Right hindlimb (tissue), 1 donor: Measurements from ENCODE around the gene LMTK2.

ENCODE experiments used
- DNase-seq: peaks from one replicate; pipeline ENCODE4 v3.0.0-alpha.2; 2018

LMTK2 gene

GRCh38 chr7:98240961-98241673 is 134.5 kb downstream of the LMTK2 start:
- no peak for DNase-seq

- no peak for DNase-seq
These were observed 135.1 kb downstream of the LMTK2 start for GRCh38 chr7:98241674-98242241.

DNA sequence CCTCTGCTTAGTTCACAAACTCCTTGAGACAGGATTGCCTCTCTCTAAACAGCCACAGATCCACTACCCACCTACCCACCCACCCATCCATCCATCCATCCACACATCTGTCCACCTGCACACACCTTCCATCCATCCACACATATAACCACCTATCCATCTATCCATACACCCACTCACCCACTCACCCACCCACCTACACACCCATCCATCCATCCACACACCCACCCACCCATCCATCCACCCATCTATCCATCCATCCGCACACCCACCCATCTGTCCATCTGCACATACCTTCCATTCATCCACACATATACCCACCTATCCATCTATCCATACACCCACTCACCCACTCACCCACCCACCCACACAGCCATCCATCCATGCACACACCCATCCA is 135.7 kb downstream of the LMTK2 start:
- no peak for DNase-seq

- DNase-seq, result no peak
These were observed 136.3 kb downstream of the LMTK2 start for GRCh38 chr7:98242934-98243333.

DNA sequence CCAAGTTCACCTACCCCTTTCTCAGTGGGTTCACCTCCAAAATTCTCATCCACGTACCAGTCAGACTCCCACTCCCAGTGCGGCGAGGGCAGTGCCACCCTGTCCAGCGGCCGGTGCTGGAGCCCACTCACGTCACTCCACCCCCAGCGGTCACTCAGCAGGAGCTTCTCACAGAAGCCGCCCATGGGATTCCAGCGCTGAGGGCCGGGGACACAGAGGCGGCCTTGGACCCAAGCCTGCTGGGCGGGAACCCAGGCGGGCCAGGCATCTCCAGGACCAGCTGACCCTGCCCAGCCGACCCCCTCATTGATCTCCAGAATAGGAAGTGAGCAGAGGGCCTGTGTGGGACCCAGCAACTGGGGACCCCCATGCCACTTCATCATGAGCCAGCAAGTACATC is 138.2 kb downstream of the LMTK2 start:
- DNase-seq, result no peak

DNA sequence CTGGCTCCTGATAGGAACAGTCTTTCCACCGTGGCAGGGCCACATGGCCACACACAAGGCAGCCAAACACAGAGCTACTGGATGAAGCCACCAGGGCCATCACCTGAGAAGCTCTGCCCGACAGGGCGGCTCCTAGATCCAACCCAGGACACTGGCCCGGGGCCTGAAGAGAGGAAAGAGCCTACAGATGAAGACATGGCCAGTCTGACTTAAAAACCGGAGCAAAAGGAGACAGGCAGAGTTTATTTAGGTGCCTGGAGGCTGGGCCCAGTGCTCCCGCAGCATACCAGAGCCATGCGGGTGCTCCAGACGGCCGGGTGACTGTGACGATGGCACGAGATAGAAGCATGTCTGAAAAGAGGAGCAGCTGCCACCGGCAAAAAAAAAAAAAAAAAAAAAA is 141.5 kb downstream of the LMTK2 start:
- DNase-seq, result no peak

- no peak for DNase-seq
These were observed 142.4 kb downstream of the LMTK2 start for GRCh38 chr7:98249106-98249505.

DNA sequence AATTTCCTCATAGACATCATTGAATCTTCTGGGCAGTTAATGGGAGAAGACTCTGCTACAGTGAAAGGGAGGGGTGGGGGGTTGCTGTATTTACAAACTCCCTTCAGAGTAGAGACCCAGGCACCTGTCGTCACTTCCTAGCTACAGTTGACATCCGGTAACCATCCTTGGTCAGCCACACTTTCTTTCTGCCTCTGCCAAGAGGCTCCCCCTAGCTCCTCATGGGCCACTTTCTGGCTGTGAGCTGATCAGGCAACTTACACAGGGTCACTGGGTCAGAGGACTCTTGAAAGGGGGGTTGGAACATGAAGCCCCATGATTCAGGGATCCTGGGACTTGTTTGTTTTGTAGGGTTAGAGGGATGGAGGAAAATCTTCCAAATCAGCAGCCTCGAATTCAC is 144.1 kb downstream of the LMTK2 start:
- DNase-seq, result no peak

DNA sequence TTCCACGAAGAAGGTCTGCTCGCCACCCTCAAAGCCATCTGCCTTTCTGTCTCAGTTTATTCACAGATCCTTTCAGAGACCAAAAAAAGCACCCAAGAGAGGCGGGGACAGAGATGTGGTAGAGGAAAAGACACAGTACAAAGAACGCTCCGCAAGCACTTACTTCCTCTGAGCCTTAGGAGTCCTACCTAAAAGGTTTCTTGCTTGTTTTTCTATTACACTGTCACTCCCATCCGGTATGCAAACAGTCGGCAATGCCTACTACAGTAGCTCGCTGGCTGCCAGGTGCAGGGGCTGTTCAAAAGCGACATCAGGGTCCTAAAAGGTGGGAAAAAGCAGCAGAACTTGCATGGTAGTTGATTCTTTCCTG is 144.6 kb downstream of the LMTK2 start:
- DNase-seq, result no peak

DNA sequence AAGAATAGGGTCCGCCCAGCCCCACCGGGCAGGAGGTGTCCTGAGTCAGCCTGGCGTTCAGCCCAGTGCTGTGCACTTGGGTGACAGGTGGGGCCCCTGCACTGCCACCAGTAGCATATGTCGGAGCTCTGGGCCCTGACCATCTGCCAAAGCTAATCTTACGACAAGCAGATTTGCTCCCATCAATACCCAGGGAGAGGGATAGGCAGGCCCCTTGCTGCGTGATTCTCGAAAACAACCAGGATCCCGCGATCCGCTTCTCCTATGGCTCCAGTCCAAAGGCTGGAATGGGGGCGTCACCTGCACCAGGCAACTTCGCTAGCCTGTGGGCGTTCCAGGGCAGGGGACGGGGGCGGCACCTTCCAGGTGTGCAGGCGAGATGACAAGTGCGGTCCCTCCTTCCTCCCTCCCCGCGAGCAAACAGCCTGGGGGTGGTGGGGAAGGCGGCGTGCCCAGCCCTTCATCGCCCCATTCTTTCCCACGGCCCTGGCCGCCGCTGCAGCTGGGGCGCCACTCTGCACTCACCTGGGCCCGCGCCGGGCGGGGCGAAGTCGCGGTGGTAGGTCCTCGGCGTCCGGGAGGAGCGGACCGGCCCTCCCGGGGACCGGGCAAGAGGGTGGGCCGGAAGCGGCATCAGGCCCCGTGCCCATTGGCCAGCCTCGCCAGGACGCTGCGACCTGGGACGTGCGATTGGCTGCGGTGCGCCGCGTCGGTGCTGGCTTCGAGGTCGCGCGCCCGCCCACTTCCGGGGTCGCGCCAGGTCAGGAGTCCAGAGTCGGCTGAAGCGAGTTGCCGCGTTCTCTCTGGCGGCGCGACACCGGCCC is 145.2 kb downstream of the LMTK2 start, which contains the start of gene TECPR1:
TECPR1 (minus strand) TSS at position 632 of the 824 bp plus-strand sequence. CDS start 6,086 bp downstream, outside the sequence.
- DNase-seq, result peak; percentile 94

DNA sequence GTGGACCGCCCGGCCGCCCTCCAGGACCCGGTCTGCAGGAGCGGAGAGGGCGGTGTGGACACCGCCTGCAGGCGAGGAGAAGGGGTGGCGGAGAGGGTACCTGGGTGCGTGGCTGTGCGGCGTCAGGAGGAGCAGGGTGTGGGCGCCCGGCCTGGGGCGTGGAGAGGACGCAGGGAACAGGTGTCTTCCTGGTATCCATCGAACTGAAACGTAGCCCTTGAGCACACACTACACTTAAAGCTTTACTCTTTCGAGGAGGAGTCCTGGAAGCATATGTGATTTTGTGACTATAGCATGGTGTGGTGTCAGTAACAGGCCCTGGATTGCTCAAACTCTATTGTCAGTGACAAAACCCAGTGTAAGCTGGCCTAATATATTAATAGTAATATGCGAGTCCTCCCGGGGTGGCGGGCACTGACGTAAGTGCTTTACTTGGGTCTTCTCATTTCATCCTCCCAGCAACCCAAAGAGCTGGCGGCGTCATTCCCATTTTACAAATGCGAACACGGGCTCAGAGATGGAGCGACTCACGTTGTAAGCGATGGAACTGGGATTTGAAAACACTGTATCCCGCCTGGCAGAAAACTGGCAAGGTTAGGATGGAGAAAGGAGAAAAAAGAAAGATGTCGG is 145.9 kb downstream of the LMTK2 start:
- DNase-seq, result no peak

- no peak for DNase-seq
These were observed 147.9 kb downstream of the LMTK2 start for GRCh38 chr7:98254516-98254915.

DNA sequence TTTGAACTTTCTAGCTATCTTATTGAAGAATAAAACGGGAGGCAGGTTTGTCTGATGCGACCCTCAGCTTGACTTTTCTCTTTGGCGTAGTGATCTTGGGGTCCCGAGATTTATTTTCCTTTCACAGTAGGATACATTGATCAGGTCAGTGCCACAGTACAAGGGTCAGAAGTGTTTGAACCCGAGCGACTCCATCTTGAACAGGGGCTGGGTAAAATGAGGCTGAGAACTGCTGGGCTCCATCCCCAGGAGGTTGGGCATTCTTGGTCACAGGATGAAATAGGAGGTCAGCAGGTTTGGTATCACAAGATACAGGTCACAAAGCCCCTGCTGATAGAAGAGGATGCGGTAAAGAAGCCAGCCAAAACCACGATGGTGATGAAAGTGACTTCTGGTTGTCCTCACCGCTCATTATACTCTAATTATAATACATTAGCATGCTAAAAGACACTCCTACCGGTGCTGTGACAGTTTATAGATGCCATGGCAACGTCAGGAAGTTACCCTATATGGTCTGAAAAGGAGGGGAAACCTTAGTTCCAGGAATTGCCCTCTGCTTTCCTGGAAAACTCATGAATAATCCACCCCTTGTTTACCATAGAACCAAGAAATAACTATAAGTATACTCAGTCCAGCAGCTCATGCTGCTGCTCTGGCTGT is 148.4 kb downstream of the LMTK2 start:
- DNase-seq, result no peak

DNA sequence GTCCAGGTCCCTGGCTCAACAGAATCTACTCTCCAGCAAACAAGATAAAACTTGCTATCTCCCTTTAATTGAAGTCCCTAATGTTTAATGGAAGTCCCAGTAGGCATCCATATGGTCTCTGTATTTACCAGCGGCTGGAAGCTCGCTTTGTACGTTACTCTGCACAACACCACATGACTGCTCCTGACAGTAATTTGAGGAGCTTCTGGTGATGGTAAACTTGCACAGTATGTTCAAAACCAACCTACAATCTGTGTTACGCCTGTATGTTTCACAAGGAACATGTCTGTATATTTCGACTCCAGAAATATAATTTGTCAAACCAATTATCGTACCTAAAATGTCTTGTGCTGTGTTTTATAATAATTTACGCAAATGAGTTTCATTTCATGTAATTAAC is 149.8 kb downstream of the LMTK2 start:
- DNase-seq, result no peak

GRCh38 chr7:98257701-98258100 is 151.0 kb downstream of the LMTK2 start:
- no peak for DNase-seq
